SK-N-SH (cell line): ENCODE measurements around the gene SLC24A3. TPM values are rescaled to one million over a fixed set of nuclear protein-coding genes. Genes with fewer than 3 reads are reported as not detected.

Source experiments
- CTCF ChIA-PET: fragments of 300-600, 350-600 bp; formaldehyde crosslinking; extraction: SDS; loops from one replicate; lab custom pipeline; 2021; lab: Yijun Ruan, JAX
- POLR2A ChIA-PET: fragments of 350-600 bp; sonication (Branson Sonifier 250); formaldehyde crosslinking; extraction: SDS; loops from one replicate; lab custom pipeline; 2020; ENCODE audit warnings: antibody characterized with exemption, inconsistent platforms; lab: Yijun Ruan, JAX
- DNase-seq: peaks from one replicate; pipeline ENCODE4 v3.0.0; 2012
- H2AFZ ChIP-seq: fragments of 200-600 bp; sonication (generic); 2 replicates; pipeline ENCODE4 v1.8.1; 2016; ENCODE audit warnings: antibody characterized with exemption, mild to moderate bottlenecking, low read depth
- H3F3A ChIP-seq: fragments of 200-600 bp; sonication (generic); replicated peaks from 2 replicates; pipeline ENCODE3; 2016; ENCODE audit warnings: antibody characterized with exemption, mild to moderate bottlenecking; ENCODE audit not compliant: insufficient read depth
- H3K27ac ChIP-seq, 2 experiments: fragments of 200-500 bp in 1 of 2; fragments of 200-600 bp in 1 of 2; sonication (Bioruptor generic) in 1 of 2; sonication (generic), shearing (Covaris generic) in 1 of 2; 2 replicates each; pipeline versions ENCODE4 v1.5.1 to v1.6.1; 2014 to 2016; ENCODE audit warnings: low read depth in 2 of 2, inconsistent platforms in 1 of 2, low read length in 1 of 2, mild to moderate bottlenecking in 1 of 2, mixed read lengths in 1 of 2
- H3K27me3 ChIP-seq: fragments of 200-600 bp; sonication (generic), shearing (Covaris generic); 2 replicates; pipeline ENCODE4 v1.6.1; 2016; ENCODE audit warnings: mixed run types; ENCODE audit not compliant: insufficient read depth
- H3K36me3 ChIP-seq, 2 experiments: fragments of 200-500 bp in 1 of 2; fragments of 200-600 bp in 1 of 2; sonication (Bioruptor generic) in 1 of 2; sonication (generic) in 1 of 2; replicated peaks in 1 of 2; 2 replicates each; pipeline versions ENCODE3 to v1.5.1; 2014 to 2016; ENCODE audit warnings: low read length in 1 of 2, mild to moderate bottlenecking in 1 of 2; ENCODE audit not compliant: insufficient read depth in 2 of 2, control insufficient read depth in 1 of 2
- H3K4me1 ChIP-seq, 2 experiments: fragments of 200-500 bp in 1 of 2; fragments of 200-600 bp in 1 of 2; sonication (Bioruptor generic) in 1 of 2; sonication (generic), shearing (Covaris generic) in 1 of 2; 2 replicates each; pipeline versions ENCODE4 v1.5.1 to v1.6.1; 2014 to 2016; ENCODE audit warnings: low read depth in 1 of 2, low read length in 1 of 2, mixed run types in 1 of 2; ENCODE audit not compliant: insufficient read depth in 2 of 2, control insufficient read depth in 1 of 2
- H3K4me2 ChIP-seq: fragments of 200-600 bp; sonication (generic), shearing (Covaris generic); 2 replicates; pipeline ENCODE4 v1.6.1; 2017; ENCODE audit warnings: mixed run types
- H3K4me3 ChIP-seq, 2 experiments: fragments of 200-500 bp in 1 of 2; fragments of 200-600 bp in 1 of 2; sonication (Bioruptor generic) in 1 of 2; sonication (generic), shearing (Covaris generic) in 1 of 2; 2 replicates each; pipeline versions ENCODE4 v1.5.1 to v1.8.1; 2014 to 2016; ENCODE audit warnings: low read depth in 2 of 2, inconsistent platforms in 1 of 2, low read length in 1 of 2, mild to moderate bottlenecking in 1 of 2, mixed read lengths in 1 of 2, moderate library complexity in 1 of 2
- H3K79me2 ChIP-seq: fragments of 200-600 bp; sonication (generic); 2 replicates; pipeline ENCODE4 v1.8.1; 2017; ENCODE audit warnings: mild to moderate bottlenecking; ENCODE audit not compliant: insufficient read depth
- H3K9ac ChIP-seq: fragments of 200-600 bp; sonication (generic); 2 replicates; pipeline ENCODE4 v1.6.1; 2017; ENCODE audit warnings: mixed run types
- H3K9me2 ChIP-seq: fragments of 200-600 bp; sonication (generic); 2 replicates; pipeline ENCODE4 v1.6.1; 2017; ENCODE audit warnings: mixed run types
- H3K9me3 ChIP-seq: fragments of 200-600 bp; sonication (generic); 2 replicates; pipeline ENCODE4 v1.6.1; 2017; ENCODE audit warnings: mixed run types, mild to moderate bottlenecking, moderate library complexity
- H4K20me1 ChIP-seq: fragments of 200-600 bp; sonication (generic); 2 replicates; pipeline ENCODE4 v1.6.1; 2017; ENCODE audit warnings: mild to moderate bottlenecking, mixed run types; ENCODE audit not compliant: insufficient read depth
- CHD2 ChIP-seq: fragments of 150-350 bp; IDR thresholded peaks from 2 replicates; pipeline ENCODE4 v1.6.1; 2018; ENCODE audit warnings: low read length; ENCODE audit not compliant: partially characterized antibody
- EZH2phosphoT487 ChIP-seq: fragments of 200-600 bp; sonication (generic); IDR thresholded peaks from 2 replicates; pipeline ENCODE4 v1.6.1; 2017; ENCODE audit warnings: low read depth, mixed run types, mild to moderate bottlenecking, antibody characterized with exemption, moderate library complexity, borderline replicate concordance
- FOSL2 ChIP-seq: IDR thresholded peaks from 2 replicates; pipeline ENCODE4 v1.4.0; 2012; ENCODE audit warnings: low read depth, mild to moderate bottlenecking, moderate library complexity, borderline replicate concordance
- FOXM1 ChIP-seq: IDR thresholded peaks from 2 replicates; pipeline ENCODE4 v1.4.0; 2012; ENCODE audit warnings: low read depth, mild to moderate bottlenecking
- GABPA ChIP-seq: IDR thresholded peaks from 2 replicates; pipeline ENCODE4 v1.4.0; 2012; ENCODE audit warnings: low read depth, mild to moderate bottlenecking
- GATA2 ChIP-seq: sonication (generic); formaldehyde crosslinking; IDR thresholded peaks from 2 replicates; pipeline ENCODE4 v1.5.0; 2020; ENCODE audit warnings: mild to moderate bottlenecking, missing genetic modification reagents
- MAX ChIP-seq: IDR thresholded peaks from 2 replicates; pipeline ENCODE4 v1.4.0; 2012; ENCODE audit warnings: low read depth
- MEF2A ChIP-seq: IDR thresholded peaks from 2 replicates; pipeline ENCODE4 v1.4.0; 2012; ENCODE audit warnings: low read depth, borderline replicate concordance
- MXI1 ChIP-seq: IDR thresholded peaks from 2 replicates; pipeline ENCODE4 v1.6.1; 2012; ENCODE audit warnings: mild to moderate bottlenecking, low read depth, low read length, improper control_type of control experiment
- NRF1 ChIP-seq: IDR thresholded peaks from 2 replicates; pipeline ENCODE4 v1.6.1; 2012; ENCODE audit warnings: low read depth, mild to moderate bottlenecking, low read length
- RAD21 ChIP-seq: IDR thresholded peaks from 2 replicates; pipeline ENCODE4 v1.6.1; 2012; ENCODE audit warnings: mild to moderate bottlenecking, low read length
- RCOR1 ChIP-seq: fragments of 150-350 bp; IDR thresholded peaks from 2 replicates; pipeline ENCODE4 v1.6.1; 2017; ENCODE audit warnings: antibody characterized with exemption, low read length
- REST ChIP-seq: IDR thresholded peaks from 2 replicates; pipeline ENCODE4 v1.6.1; 2012; ENCODE audit warnings: mild to moderate bottlenecking, low read depth, low read length, moderate library complexity
- RXRA ChIP-seq: IDR thresholded peaks from 2 replicates; pipeline ENCODE4 v1.4.0; 2012; ENCODE audit warnings: low read depth, mild to moderate bottlenecking, borderline replicate concordance
- SIN3A ChIP-seq: IDR thresholded peaks from 2 replicates; pipeline ENCODE4 v1.6.1; 2012; ENCODE audit warnings: low read depth, mild to moderate bottlenecking, low read length, moderate library complexity, borderline replicate concordance
- SMC3 ChIP-seq: IDR thresholded peaks from 2 replicates; pipeline ENCODE4 v1.6.1; 2012; ENCODE audit warnings: low read depth, low read length, improper control_type of control experiment
- TCF12 ChIP-seq: IDR thresholded peaks from 2 replicates; pipeline ENCODE4 v1.4.0; 2012
- USF2 ChIP-seq: fragments of 150-350 bp; IDR thresholded peaks from 2 replicates; pipeline ENCODE4 v1.6.1; 2017; ENCODE audit warnings: antibody characterized with exemption, low read length, low read depth, borderline replicate concordance
- YY1 ChIP-seq: IDR thresholded peaks from 2 replicates; pipeline ENCODE4 v1.4.0; 2012; ENCODE audit warnings: low read depth, mild to moderate bottlenecking
- ZBTB33 ChIP-seq: IDR thresholded peaks from 2 replicates; pipeline ENCODE4 v1.4.0; 2012; ENCODE audit warnings: low read depth, borderline replicate concordance
- WGBS: methylation state at CpG from one replicate; pipeline ENCODE4 v1.1.6; 2017; ENCODE audit warnings: low lambda C conversion rate; 5-methylcytosine and 5-hydroxymethylcytosine counted together
- polyA plus RNA-seq, 3 experiments: library from polyadenylated mRNA; depleted of rRNA; stranded (reverse); fragments of >200 nt; gene quantifications; 2 replicates each; pipeline ENCODE4 v1.2.3, GENCODE V29; 2012

Gene SLC24A3
- polyA plus RNA-seq, 1 of the 3 experiments (the other 2 are of a cell fraction): not detected

GRCh38 chr20:19642860-19643259 lies 430.4 kb downstream of the SLC24A3 start:
- Histone ChIP-seq H3K36me3 (no peaks in the 10 kb centered on the region), H3K9me2 (no peaks in the 10 kb centered on the region), H3K27ac (no peak overlapping the region), H3K4me3 (no peak overlapping the region), H2AFZ (no peak overlapping the region), H4K20me1 (no peaks in the 10 kb centered on the region), H3K79me2 (no peaks in the 10 kb centered on the region), H3K9ac (no peak overlapping the region), H3K4me2 (no peak overlapping the region), H3F3A (no peaks in the 10 kb centered on the region), H3K9me3 (no peaks in the 10 kb centered on the region), H3K27me3 (peaks cover 23% of the 10 kb centered on the region; the same call in 1 of the 2 replicates), H3K4me1 (no peaks in the 10 kb centered on the region)
- WGBS: 20% methylated on average over 4 of the region's 4 CpGs
- DNase-seq: no peak
- no peak for TF ChIP-seq SMC3
- ChIA-PET CTCF (interaction anchor here (1.0 to 4.6 kb wide), 3 partner anchors 13 to 20 kb away, joined by 3 to 24 read pairs (median 4); no protein-coding TSS in a partner anchor), POLR2A (no interaction called here)

- Histone ChIP-seq H3K9me3 (no peaks in the 10 kb centered on the region), H3K4me3 (no peak overlapping the region), H2AFZ (no peak overlapping the region), H3K9me2 (no peaks in the 10 kb centered on the region), H4K20me1 (no peaks in the 10 kb centered on the region), H3F3A (no peaks in the 10 kb centered on the region), H3K4me2 (no peak overlapping the region), H3K27ac (no peak overlapping the region), H3K9ac (no peak overlapping the region), H3K36me3 (no peaks in the 10 kb centered on the region), H3K79me2 (no peaks in the 10 kb centered on the region), H3K27me3 (peaks cover 23% of the 10 kb centered on the region; the same call in 1 of the 2 replicates), H3K4me1 (no peaks in the 10 kb centered on the region)
- POLR2A ChIA-PET: no interaction called here
- WGBS: 3% methylated on average over 9 of the region's 9 CpGs
- no peak for DNase-seq
- no peak for TF ChIP-seq YY1
- TF ChIP-seq ZBTB33: no peak
- TF ChIP-seq RXRA: no peak
- no peak for TF ChIP-seq SIN3A
- no peak for TF ChIP-seq RAD21
- no peak for TF ChIP-seq EZH2phosphoT487
- TF ChIP-seq RCOR1: no peak
- no peak for TF ChIP-seq MXI1
- TF ChIP-seq USF2: no peak
- TF ChIP-seq GABPA: no peak
- no peak for TF ChIP-seq FOSL2
- no peak for TF ChIP-seq NRF1
- TF ChIP-seq MEF2A: no peak
- no peak for TF ChIP-seq FOXM1
- TF ChIP-seq REST: no peak
- TF ChIP-seq CHD2: no peak
- TF ChIP-seq MAX: no peak
- TF ChIP-seq TCF12: no peak
- no peak for TF ChIP-seq GATA2 (CRISPR knock-in tag)
- TF ChIP-seq SMC3: no peak
- CTCF ChIA-PET: interaction anchor here (0.9 to 4.6 kb wide), 2 partner anchors 15 to 17 kb away, joined by 8 to 24 read pairs; no protein-coding TSS in a partner anchor
Observed at GRCh38 chr20:19644085-19644484, 431.6 kb downstream of the SLC24A3 start.
